Loucy (cell line): ENCODE results near the gene AP2A1.

Experiments
- H2AFZ ChIP-seq: fragments of 200-600 bp; sonication (generic); 2 replicates; pipeline ENCODE4 v1.6.0; 2016; ENCODE audit warnings: antibody characterized with exemption, mild to moderate bottlenecking, low read length, moderate library complexity
- H3F3A ChIP-seq: fragments of 200-600 bp; 2 replicates; pipeline ENCODE4 v1.6.0; 2016; ENCODE audit warnings: antibody characterized with exemption, low read depth, mild to moderate bottlenecking
- H3K27me3 ChIP-seq: fragments of 200-600 bp; sonication (generic); 2 replicates; pipeline ENCODE4 v1.6.1; 2014; ENCODE audit warnings: low read length, mild to moderate bottlenecking; ENCODE audit not compliant: insufficient read depth, poor library complexity, severe bottlenecking
- H3K36me3 ChIP-seq: fragments of 200-600 bp; sonication (generic); 2 replicates; pipeline ENCODE4 v1.6.1; 2016; ENCODE audit warnings: low read length; ENCODE audit not compliant: insufficient read depth
- H3K4me1 ChIP-seq: fragments of 200-600 bp; sonication (generic); 2 replicates; pipeline ENCODE4 v1.5.1; 2014; ENCODE audit warnings: low read length, mild to moderate bottlenecking; ENCODE audit not compliant: insufficient read depth, poor library complexity, severe bottlenecking
- H3K4me2 ChIP-seq: fragments of 200-600 bp; sonication (generic); 2 replicates; pipeline ENCODE4 v1.6.0; 2014; ENCODE audit warnings: antibody characterized with exemption, low read length, low read depth, mild to moderate bottlenecking; ENCODE audit not compliant: poor library complexity, severe bottlenecking
- H3K4me3 ChIP-seq: fragments of 200-600 bp; sonication (generic); 2 replicates; pipeline ENCODE4 v1.5.1; 2014; ENCODE audit warnings: low read length, mild to moderate bottlenecking, mixed read lengths; ENCODE audit not compliant: poor library complexity, severe bottlenecking
- H3K79me2 ChIP-seq: fragments of 200-600 bp; sonication (generic); 2 replicates; pipeline ENCODE4 v1.6.1; 2014; ENCODE audit warnings: low read length; ENCODE audit not compliant: insufficient read depth
- H3K9ac ChIP-seq: fragments of 200-600 bp; sonication (generic); 2 replicates; pipeline ENCODE4 v1.6.0; 2014; ENCODE audit warnings: mild to moderate bottlenecking, low read depth, low read length, moderate library complexity; ENCODE audit not compliant: poor library complexity, severe bottlenecking
- H3K9me2 ChIP-seq: fragments of 200-600 bp; sonication (generic); replicated peaks from 2 replicates; pipeline ENCODE4 v1.6.1; 2016; ENCODE audit warnings: low read depth, low read length, mixed read lengths
- H3K9me3 ChIP-seq: fragments of 200-600 bp; sonication (generic); 2 replicates; pipeline ENCODE4 v1.6.1; 2014; ENCODE audit warnings: mild to moderate bottlenecking, antibody characterized with exemption, low read length, low read depth; ENCODE audit not compliant: insufficient read depth
- H4K20me1 ChIP-seq: fragments of 200-600 bp; sonication (generic); 2 replicates; pipeline ENCODE4 v1.6.0; 2014; ENCODE audit warnings: antibody characterized with exemption, low read length, mild to moderate bottlenecking; ENCODE audit not compliant: insufficient read depth, poor library complexity, severe bottlenecking
- EZH2phosphoT487 ChIP-seq: fragments of 200-600 bp; IDR thresholded peaks from 2 replicates; pipeline ENCODE4 v1.6.1; 2018; ENCODE audit warnings: antibody characterized with exemption, mild to moderate bottlenecking, moderate library complexity, borderline replicate concordance
- TF ChIP-seq, protein P1 (sequence below): fragments of 200-600 bp; sonication (generic); conservative IDR thresholded peaks from 2 replicates; pipeline ENCODE4 v1.5.1; 2014; ENCODE audit warnings: mild to moderate bottlenecking, antibody characterized with exemption, low read length

AP2A1 gene

DNA sequence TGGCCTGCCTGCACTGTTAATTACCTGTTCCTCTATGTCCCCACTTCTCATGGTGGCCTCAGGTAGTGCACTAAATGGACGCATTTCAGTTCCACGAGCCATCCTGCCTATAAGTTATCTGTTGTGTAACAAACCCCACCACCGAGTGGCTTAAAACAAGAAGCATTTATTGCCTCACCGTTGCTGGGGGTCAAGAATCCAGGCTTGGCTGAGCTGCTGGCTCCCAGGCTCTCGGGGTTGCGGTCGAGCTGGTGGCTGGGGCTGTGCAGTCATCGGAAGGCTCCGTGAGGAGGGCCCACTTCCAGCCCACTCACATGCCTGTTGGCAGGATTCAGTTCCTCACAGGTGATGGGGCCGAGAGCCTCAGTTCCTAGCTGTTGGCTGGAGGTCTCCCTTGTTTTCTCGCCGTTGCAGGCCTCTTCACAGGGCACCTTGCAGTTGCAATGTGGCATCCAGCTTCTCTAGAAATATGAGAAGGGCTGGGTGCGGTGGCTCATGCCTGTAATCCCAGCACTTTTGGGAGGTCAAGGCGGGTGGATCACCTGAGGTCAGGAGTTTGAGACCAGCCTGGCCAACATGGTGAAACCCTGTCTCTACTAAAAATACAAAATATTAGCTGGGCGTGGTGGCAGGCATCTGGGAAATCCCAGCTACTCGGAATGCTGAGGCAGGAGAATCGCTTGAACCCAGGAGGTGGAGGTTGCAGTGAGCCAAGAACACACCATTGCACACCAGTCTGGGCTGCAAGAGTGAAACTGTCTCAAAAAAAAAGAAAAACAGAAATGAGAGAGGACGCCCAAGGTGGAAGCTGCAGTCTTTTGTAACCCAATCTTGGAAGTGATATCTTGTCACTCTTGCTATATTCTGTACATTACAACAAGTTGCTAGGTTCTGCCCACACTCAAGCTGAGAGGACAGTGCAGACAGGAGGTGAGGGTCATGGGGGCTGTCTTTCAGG is 77.6 kb downstream of the AP2A1 start:
- no peaks in the 10 kb centered on the region for H4K20me1 ChIP-seq
- no peaks in the 10 kb centered on the region for H3K9me3 ChIP-seq
- no peak for TF ChIP-seq EZH2phosphoT487
- TF ChIP-seq, protein P1, sequence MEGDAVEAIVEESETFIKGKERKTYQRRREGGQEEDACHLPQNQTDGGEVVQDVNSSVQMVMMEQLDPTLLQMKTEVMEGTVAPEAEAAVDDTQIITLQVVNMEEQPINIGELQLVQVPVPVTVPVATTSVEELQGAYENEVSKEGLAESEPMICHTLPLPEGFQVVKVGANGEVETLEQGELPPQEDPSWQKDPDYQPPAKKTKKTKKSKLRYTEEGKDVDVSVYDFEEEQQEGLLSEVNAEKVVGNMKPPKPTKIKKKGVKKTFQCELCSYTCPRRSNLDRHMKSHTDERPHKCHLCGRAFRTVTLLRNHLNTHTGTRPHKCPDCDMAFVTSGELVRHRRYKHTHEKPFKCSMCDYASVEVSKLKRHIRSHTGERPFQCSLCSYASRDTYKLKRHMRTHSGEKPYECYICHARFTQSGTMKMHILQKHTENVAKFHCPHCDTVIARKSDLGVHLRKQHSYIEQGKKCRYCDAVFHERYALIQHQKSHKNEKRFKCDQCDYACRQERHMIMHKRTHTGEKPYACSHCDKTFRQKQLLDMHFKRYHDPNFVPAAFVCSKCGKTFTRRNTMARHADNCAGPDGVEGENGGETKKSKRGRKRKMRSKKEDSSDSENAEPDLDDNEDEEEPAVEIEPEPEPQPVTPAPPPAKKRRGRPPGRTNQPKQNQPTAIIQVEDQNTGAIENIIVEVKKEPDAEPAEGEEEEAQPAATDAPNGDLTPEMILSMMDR, result no peak
- H3K9me2 ChIP-seq, result no peaks in the 10 kb centered on the region
- peaks cover 15% of the 10 kb centered on the region for H3K4me1 ChIP-seq
- H2AFZ ChIP-seq, result no peak overlapping the region
- no peak overlapping the region for H3K4me2 ChIP-seq
- no peaks in the 10 kb centered on the region for H3K79me2 ChIP-seq
- peaks cover 4% of the 10 kb centered on the region; the same call in 1 of the 2 replicates for H3K36me3 ChIP-seq
- no peak overlapping the region for H3K4me3 ChIP-seq
- no peaks in the 10 kb centered on the region for H3K27me3 ChIP-seq
- H3K9ac ChIP-seq, result no peak overlapping the region
- H3F3A ChIP-seq, result no peaks in the 10 kb centered on the region

- Histone ChIP-seq H3K36me3 (no peaks in the 10 kb centered on the region), H3K4me3 (no peak overlapping the region), H3K9me3 (no peaks in the 10 kb centered on the region), H3K79me2 (no peaks in the 10 kb centered on the region; the same call in 1 of the 2 replicates), H3K9me2 (no peaks in the 10 kb centered on the region), H3K4me2 (no peak overlapping the region), H3F3A (no peaks in the 10 kb centered on the region), H2AFZ (no peak overlapping the region), H3K9ac (no peak overlapping the region), H3K27me3 (no peaks in the 10 kb centered on the region), H4K20me1 (no peaks in the 10 kb centered on the region), H3K4me1 (peaks cover 18% of the 10 kb centered on the region)
- TF ChIP-seq, protein P1, result no peak
- TF ChIP-seq EZH2phosphoT487, result no peak
Measured at GRCh38 chr19:49845414-49845813, 78.6 kb downstream of the AP2A1 start.

GRCh38 chr19:49846408-49846807 is 79.6 kb downstream of the AP2A1 start:
- 0 out of 2 replicates have a peak, but pooled peaks cover 3% of the 10 kb centered on the region for H3F3A ChIP-seq
- no peaks in the 10 kb centered on the region for H4K20me1 ChIP-seq
- no peaks in the 10 kb centered on the region for H3K9me2 ChIP-seq
- H3K27me3 ChIP-seq, result no peaks in the 10 kb centered on the region
- H2AFZ ChIP-seq, result no peak overlapping the region
- H3K4me3 ChIP-seq, result no peak overlapping the region
- no peak overlapping the region for H3K4me2 ChIP-seq
- peaks cover 18% of the 10 kb centered on the region for H3K4me1 ChIP-seq
- no peaks in the 10 kb centered on the region for H3K36me3 ChIP-seq
- H3K9ac ChIP-seq, result no peak overlapping the region
- H3K79me2 ChIP-seq, result no peaks in the 10 kb centered on the region; the same call in 1 of the 2 replicates
- no peaks in the 10 kb centered on the region for H3K9me3 ChIP-seq
- TF ChIP-seq, protein P1, result no peak
- no peak for TF ChIP-seq EZH2phosphoT487
